Stimulated activated CD4-positive, alpha-beta T cell treated with anti-CD3 and anti-CD28 coated beads, Interleukin-15, amount 100 ng/mL, for 48 hours (primary cell): ENCODE data around the gene IREB2.

Experiments used
- DNase-seq, 2 donors: peaks; one replicate each; pipeline ENCODE4 v3.0.0-alpha.2; 2020; ENCODE audit warnings: low read depth in 2 of 2

The IREB2 gene

DNA sequence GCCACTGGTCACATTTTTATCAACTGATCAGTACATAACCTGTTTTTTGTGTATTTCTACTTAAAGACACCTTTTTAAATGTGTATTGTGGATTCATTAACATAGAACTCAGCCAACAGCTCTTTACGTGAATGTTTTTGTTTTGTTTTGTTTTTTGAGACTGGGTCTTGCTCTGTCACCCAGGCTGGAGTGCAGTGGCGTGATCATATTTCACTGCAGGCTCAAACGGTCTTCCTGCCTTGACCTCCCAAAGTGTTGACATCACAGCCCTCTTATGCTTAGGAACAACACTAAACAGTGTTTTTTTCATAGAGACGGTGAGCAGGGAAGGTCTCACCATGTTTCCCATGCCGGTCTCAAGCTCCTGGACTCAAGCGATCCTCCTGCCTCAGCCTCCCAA lies 112.2 kb downstream of the IREB2 start:
- no peak for DNase-seq

DNA sequence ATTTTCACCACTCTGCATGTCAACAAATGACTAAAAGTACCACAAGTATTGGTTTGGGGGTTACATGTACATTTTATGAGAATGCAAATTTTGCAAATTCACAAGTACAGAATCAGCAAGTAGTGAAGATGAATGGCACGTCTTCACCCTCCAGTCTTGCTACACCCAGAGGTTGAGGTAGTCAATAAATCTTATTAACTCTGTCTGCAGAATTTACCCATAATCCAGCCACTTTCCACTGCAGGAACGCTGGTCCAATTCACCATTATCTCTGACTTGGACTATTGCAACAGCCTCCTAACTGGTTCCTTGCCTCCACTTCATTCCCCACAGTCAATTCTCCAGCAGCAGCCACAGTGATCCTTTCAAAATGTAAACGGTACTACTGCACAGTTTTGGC lies 112.8 kb downstream of the IREB2 start:
- DNase-seq: no peak
